ENCODE results near the gene LMF1.
"Not testable (repeated sequence)": the region's sequence is repeated elsewhere in the genome, so short reads cannot be mapped to it uniquely, and the experiment has no call there.

Gene LMF1

GRCh38 chr16:867421-868385 is 103.1 kb downstream of the LMF1 start:
- DNase-seq (ENCODE audit: low spot score) = no peak

- DNase-seq (ENCODE audit: low spot score) = no peak
These were observed 104.4 kb downstream of the LMF1 start for GRCh38 chr16:866252-866896.

GRCh38 chr16:865026-865425 is 105.8 kb downstream of the LMF1 start:
- no peak for DNase-seq (ENCODE audit: low spot score)

- DNase-seq (ENCODE audit: low spot score) = no peak
These were observed 109.3 kb downstream of the LMF1 start for GRCh38 chr16:861446-861845.

- DNase-seq (ENCODE audit: low spot score) = no peak
These were observed 109.9 kb downstream of the LMF1 start for GRCh38 chr16:860891-861290.

GRCh38 chr16:858971-859370 is 111.8 kb downstream of the LMF1 start:
- DNase-seq (ENCODE audit: low spot score) = not testable (repeated sequence)

- not testable (repeated sequence) for DNase-seq (ENCODE audit: low spot score)
These were observed 112.3 kb downstream of the LMF1 start for GRCh38 chr16:858441-858840.

GRCh38 chr16:856811-857210 is 114.0 kb downstream of the LMF1 start:
- DNase-seq (ENCODE audit: low spot score) = no peak

- DNase-seq (ENCODE audit: low spot score) = no peak
These were observed 114.7 kb downstream of the LMF1 start for GRCh38 chr16:856101-856500.

- no peak for DNase-seq (ENCODE audit: low spot score)
These were observed 115.3 kb downstream of the LMF1 start for GRCh38 chr16:855471-855870.

- no peak for DNase-seq (ENCODE audit: low spot score)
These were observed 115.9 kb downstream of the LMF1 start for GRCh38 chr16:854808-855410.

- no peak for DNase-seq (ENCODE audit: low spot score)
These were observed 116.6 kb downstream of the LMF1 start for GRCh38 chr16:853981-854807.

- DNase-seq (ENCODE audit: low spot score) = no peak
These were observed 117.5 kb downstream of the LMF1 start for GRCh38 chr16:853306-853705.

GRCh38 chr16:852451-853185 is 118.2 kb downstream of the LMF1 start:
- DNase-seq (ENCODE audit: low spot score) = no peak

- DNase-seq (ENCODE audit: low spot score) = no peak
These were observed 118.9 kb downstream of the LMF1 start for GRCh38 chr16:851871-852270.

- no peak for DNase-seq (ENCODE audit: low spot score)
These were observed 119.5 kb downstream of the LMF1 start for GRCh38 chr16:851209-851810.

- no peak for DNase-seq (ENCODE audit: low spot score)
These were observed 120.1 kb downstream of the LMF1 start for GRCh38 chr16:850668-851067.

GRCh38 chr16:848510-849253 is 122.1 kb downstream of the LMF1 start:
- no peak for DNase-seq (ENCODE audit: low spot score)

- DNase-seq (ENCODE audit: low spot score) = no peak
These were observed 122.9 kb downstream of the LMF1 start for GRCh38 chr16:847681-848445.
